HG03378 (cell line): ENCODE results near the gene NPEPPS.

Experiments
- ATAC-seq: cut with Tn5 transposase; IDR thresholded peaks from one replicate; pipeline ENCODE4 v1.9.1; 2021; ENCODE audit warnings: mild to moderate bottlenecking, moderate library complexity; ENCODE audit not compliant: unreplicated experiment

Gene NPEPPS

DNA sequence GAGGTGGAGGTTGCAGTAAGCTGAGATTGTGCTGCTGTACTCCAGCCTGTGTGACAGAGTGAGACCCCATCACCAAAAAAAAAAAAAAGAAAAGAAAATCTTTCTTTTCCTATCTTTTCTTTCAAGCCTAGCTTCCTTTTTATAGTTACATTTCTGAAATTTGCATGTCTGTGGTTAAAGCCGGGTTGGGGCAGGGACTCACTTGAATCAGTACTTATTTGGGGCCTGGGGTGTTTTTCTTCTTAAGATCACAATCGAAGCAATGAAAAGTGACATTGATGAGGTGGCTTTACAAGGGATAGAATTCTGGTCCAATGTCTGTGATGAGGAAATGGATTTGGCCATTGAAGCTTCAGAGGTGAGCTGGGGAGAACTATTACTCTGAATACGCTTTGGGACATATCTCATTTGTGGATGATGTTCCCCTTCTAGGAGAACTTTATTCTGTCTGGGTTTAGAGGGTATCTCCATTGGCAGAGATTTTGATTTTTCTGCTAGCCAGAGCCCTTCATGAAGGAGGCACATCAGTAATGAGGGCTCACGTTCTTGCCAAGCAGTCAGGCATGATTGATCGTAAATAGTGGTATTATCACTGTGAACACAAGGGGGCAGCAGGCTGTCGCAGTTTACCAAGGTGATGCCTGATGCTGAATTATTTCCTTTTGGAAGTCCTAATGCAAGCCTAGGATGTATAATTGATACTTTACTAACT lies 133.2 kb downstream of the NPEPPS start:
- ATAC-seq: no peak

DNA sequence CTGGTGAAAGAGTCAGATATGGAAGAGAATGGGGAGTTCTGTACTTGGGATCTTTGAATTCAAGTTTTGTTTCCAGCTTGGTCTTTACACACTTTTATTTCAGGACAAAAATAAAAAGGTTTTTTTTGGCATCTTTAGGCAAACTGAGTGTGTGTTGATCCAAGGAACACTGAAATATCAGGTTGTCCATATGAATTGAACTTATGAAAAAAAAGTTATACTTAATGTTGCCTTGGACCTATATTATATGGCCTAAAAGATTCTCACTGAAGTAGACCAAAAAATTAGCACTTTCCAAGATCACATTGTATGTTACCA lies 133.7 kb downstream of the NPEPPS start:
- no peak for ATAC-seq

DNA sequence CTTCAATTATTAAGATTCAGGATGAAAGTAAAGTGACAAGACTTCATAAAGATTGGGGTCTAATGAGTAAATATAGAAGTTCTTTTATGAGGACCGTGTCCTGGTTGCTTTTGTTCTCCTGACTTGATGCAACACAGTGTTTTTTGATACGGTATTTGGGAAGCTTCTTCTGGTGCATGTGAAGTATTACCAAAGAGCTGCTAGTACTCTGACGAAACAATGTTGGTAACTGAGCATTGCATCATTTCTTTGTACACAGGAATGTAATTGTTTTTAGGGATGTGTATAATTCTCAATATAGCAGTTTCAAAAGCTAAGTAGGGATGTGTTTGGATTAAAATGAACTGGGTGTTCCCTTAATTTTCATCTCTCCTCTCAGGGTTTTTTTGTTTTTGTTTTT lies 134.7 kb downstream of the NPEPPS start:
- no peak for ATAC-seq

DNA sequence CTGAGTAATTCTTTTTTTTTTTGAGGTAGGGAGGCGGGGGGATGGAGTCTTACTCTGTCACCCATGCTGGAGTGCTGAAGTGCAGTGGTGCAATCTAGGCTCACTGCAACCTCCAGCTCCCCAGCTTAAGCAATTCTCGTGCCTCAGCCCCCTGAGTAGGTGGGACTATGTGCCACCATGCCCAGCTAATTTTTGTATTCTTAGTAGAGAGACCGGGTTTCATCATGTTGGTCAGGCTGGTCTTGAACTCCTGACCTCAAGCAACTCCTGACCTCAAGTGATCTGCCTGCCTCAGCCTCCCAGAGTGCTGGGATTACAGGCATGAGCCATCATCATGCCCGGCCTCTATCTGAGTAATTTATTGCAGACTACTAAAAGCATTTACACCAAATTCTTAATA lies 138.2 kb downstream of the NPEPPS start:
- no peak for ATAC-seq

DNA sequence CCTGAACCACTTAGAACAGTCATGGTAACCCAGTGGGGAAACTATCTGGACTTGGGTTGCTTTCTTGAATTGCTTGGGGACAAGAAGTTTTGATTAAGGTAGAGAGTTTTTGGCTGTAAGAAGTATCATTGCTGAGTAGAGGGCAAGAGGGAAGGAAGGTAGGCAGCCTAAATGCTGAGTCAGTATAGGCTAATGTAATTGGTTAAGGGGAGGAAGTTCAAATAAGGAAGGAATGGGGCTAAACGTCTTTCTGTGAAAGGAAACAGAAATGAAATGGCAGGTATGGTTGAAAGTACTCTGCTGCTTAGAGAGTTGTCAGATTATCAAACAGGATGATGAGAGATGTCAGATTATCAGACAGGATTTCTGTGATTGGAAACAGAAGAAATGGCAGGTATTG lies 139.2 kb downstream of the NPEPPS start:
- no peak for ATAC-seq
